T-cell (primary cell): ENCODE data around the gene ZNF627. TPM values are rescaled to one million over a fixed set of nuclear protein-coding genes. Genes with fewer than 3 reads are reported as not detected.

ENCODE experiments used
- ATAC-seq, 4 experiments: fragments of 200-7000 bp in 3 of 4; fragments of 150-1000 bp in 1 of 4; cut with Tn5 transposase; replicated peaks in 1 of 4; 1 replicate in 3 of 4; 2 replicates in 1 of 4; pipeline ENCODE4 v1.10.0; 2021; ENCODE audit warnings: moderate library complexity in 3 of 4, mild to moderate bottlenecking in 2 of 4, moderate number of reproducible peaks in 1 of 4
- CTCF ChIA-PET, 2 donors: fragments of 300-600 bp; sonication (Branson Sonifier 250); formaldehyde crosslinking; loops; one replicate each; lab custom pipeline; 2022; ENCODE audit warnings: antibody characterized with exemption in 2 of 2; lab: Charles Lee
- POLR2A ChIA-PET, 2 donors: fragments of 300-600 bp; sonication (Branson Sonifier 250); formaldehyde crosslinking; loops; one replicate each; lab custom pipeline; 2022; ENCODE audit warnings: antibody characterized with exemption in 2 of 2; lab: Charles Lee
- DNase-seq, 35 experiments: peaks; one replicate each; pipeline versions ENCODE4 v3.0.0 to v3.0.0-alpha.2; 2013 to 2023
- H3K27ac ChIP-seq: one replicate; pipeline ENCODE4 v1.5.1; 2013; ENCODE audit warnings: low read length
- H3K27me3 ChIP-seq, 2 experiments: replicated peaks in 1 of 2; 1 replicate in 1 of 2; 2 replicates in 1 of 2; pipeline versions ENCODE4 v1.6.1 to v1.7.0; 2013; ENCODE audit warnings: low read length in 1 of 2, mixed read lengths in 1 of 2; ENCODE audit not compliant: control insufficient read depth in 2 of 2, insufficient read depth in 2 of 2; ENCODE audit errors: extremely low read depth in 1 of 2
- H3K36me3 ChIP-seq, 2 donors: 1 replicate in 1 of 2; 2 replicates in 1 of 2; pipeline versions ENCODE4 v1.6.1 to v1.7.0; 2013; ENCODE audit warnings: low read length in 1 of 2; ENCODE audit not compliant: control insufficient read depth in 2 of 2, insufficient read depth in 1 of 2; ENCODE audit errors: extremely low read depth in 1 of 2
- H3K4me1 ChIP-seq, 2 experiments: 1 replicate in 1 of 2; 2 replicates in 1 of 2; pipeline versions ENCODE4 v1.6.1 to v1.7.0; 2013; ENCODE audit warnings: low read length in 2 of 2, mixed read lengths in 1 of 2; ENCODE audit not compliant: insufficient read depth in 2 of 2, control insufficient read depth in 1 of 2; ENCODE audit errors: extremely low read depth in 1 of 2
- H3K4me3 ChIP-seq, 2 donors: 1 replicate in 1 of 2; 2 replicates in 1 of 2; pipeline versions ENCODE4 v1.5.1 to v1.7.0; 2013; ENCODE audit warnings: mild to moderate bottlenecking in 2 of 2, low read length in 1 of 2, moderate library complexity in 1 of 2; ENCODE audit not compliant: control insufficient read depth in 1 of 2; ENCODE audit errors: extremely low read depth in 1 of 2
- H3K9me3 ChIP-seq: 2 replicates; pipeline ENCODE4 v1.7.0; 2013
- H3K27ac Mint-ChIP-seq, 2 donors: one replicate each; pipeline ENCODE4 v1.8.0; 2020 to 2021; ENCODE audit warnings: mild to moderate bottlenecking in 2 of 2, mixed read lengths in 2 of 2
- H3K27me3 Mint-ChIP-seq, 2 donors: one replicate each; pipeline ENCODE4 v1.8.0; 2021 to 2022; ENCODE audit warnings: mixed read lengths in 2 of 2
- H3K36me3 Mint-ChIP-seq: one replicate; pipeline ENCODE4 v1.8.0; 2021; ENCODE audit warnings: mixed read lengths
- H3K4me1 Mint-ChIP-seq, 3 donors: one replicate each; pipeline ENCODE4 v1.8.0; 2020 to 2022; ENCODE audit warnings: mixed read lengths in 3 of 3, mild to moderate bottlenecking in 1 of 3
- H3K4me3 Mint-ChIP-seq, 3 donors: one replicate each; pipeline ENCODE4 v1.8.0; 2020 to 2022; ENCODE audit warnings: mild to moderate bottlenecking in 3 of 3, mixed read lengths in 3 of 3, moderate library complexity in 3 of 3
- H3K9me3 Mint-ChIP-seq, 3 donors: one replicate each; pipeline ENCODE4 v1.8.0; 2020 to 2022; ENCODE audit warnings: mixed read lengths in 3 of 3
- WGBS: methylation state at CpG from one replicate; pipeline ENCODE4 v1.1.5; 2013; ENCODE audit warnings: missing lambda C conversion rate; ENCODE audit not compliant: insufficient coverage; 5-methylcytosine and 5-hydroxymethylcytosine counted together
- total RNA-seq, 35 experiments: library from RNA in 6 of 35; stranded (reverse) in 6 of 35; fragments of 120-200 nt in 1 of 35; gene quantifications; one replicate each; pipeline versions ENCODE4 v1.2.1 to v1.2.4 and lab custom pipeline; 2013 to 2026

Gene ZNF627
- total RNA-seq, 5 donors from 2014 or later (not counting 1 experiment from before 2014, with no cell fraction given) = 5.6 to 11.9 (median 10.6) TPM

DNA sequence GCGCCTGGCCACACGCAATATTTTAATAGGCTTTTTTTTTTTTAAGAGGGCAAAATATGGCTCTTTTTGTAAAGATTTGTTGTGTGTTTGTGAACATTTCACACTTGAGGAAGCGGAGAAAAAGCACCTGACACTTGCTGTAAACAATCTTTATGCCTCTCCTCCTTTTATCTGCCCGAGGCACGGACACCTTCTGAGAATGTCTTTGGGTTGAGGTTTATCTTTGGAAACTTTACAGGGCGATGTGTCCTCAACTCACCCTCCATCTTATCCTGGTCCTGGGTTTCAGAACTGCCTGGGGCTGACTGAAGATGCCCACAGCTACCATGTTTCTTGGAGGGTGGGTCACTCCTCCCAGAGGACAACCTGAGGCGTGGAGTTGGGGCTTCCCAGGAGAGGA is 44.0 kb downstream of the ZNF627 start:
- Histone ChIP-seq H3K27ac (no peak overlapping the region), H3K36me3 (no peaks in the 10 kb centered on the region), H3K4me3 (no peak overlapping the region), H3K27me3 (peaks cover 0 to 36% of the 10 kb centered on the region in 2 experiments), H3K4me1 (peaks cover 0 to 12% of the 10 kb centered on the region in 2 experiments), H3K9me3 (no peaks in the 10 kb centered on the region)
- Mint-ChIP-seq H3K36me3 (no peaks in the 10 kb centered on the region), H3K9me3 (peaks cover 0 to 2% (median 0%) of the 10 kb centered on the region in 3 donors), H3K27me3 (peaks cover 12 to 24% of the 10 kb centered on the region in 2 donors), H3K4me3 (no peak overlapping the region), H3K4me1 (peaks cover 0 to 3% (median 1%) of the 10 kb centered on the region in 3 donors), H3K27ac (no peak overlapping the region)
- no peak for ATAC-seq
- DNase-seq = no peak
- 92% methylated on average over 2 of the region's 7 CpGs for WGBS
- POLR2A ChIA-PET = interaction anchor here in 1 of 2 donors (0.6 kb wide), 1 partner anchor 27 kb away, joined by 3 read pairs; no protein-coding TSS in a partner anchor
- CTCF ChIA-PET = no interaction called here

DNA sequence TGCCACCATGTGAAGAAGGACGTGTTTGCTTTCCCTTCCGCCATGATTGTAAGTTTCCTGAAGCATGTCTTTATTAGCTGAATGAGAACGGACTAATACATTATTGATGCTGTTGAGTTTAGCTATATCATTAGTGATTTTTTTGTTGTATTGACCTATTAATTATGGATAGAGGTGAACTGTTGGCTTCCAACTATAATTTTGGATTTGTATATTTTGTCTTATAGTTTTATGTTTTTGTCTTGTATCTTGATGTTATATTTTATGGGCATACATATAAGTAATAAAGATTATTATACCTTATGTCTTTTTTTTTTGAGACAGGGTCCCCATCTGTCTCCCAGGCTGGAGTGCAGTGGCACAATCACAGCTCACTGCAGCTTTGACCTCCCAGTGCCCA is 45.6 kb downstream of the ZNF627 start:
- H3K27me3 Mint-ChIP-seq = peaks cover 12 to 24% of the 10 kb centered on the region in 2 donors
- CTCF ChIA-PET = interaction anchor here in 1 of 2 donors (0.5 to 0.6 kb wide), 3 partner anchors 93 to 1545 kb away, joined by 3 to 4 read pairs (median 3); no protein-coding TSS in a partner anchor

DNA sequence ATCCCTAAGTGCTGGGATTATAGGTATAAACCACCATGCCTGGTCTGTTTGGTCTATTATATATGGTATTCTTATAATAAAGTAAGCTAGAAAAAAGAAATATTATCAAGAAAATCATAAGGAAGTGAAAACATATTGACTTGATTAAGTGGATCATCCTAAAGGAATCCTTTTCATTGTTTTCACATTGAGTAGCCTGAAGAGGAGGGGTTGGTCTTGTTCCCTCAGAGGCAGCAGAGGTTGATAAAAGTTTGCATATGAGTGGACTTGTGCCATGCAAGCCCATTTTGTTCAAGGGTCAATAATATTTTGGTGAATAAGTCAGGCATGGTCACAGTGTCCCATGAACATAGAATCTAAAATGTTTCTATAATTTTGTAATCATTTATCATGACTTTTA is 52.7 kb downstream of the ZNF627 start:
- no peak overlapping the region for H3K27ac Mint-ChIP-seq

More for the DNA sequence above, 45.6 kb downstream of the ZNF627 start:
- no peak for ATAC-seq
- no peak overlapping the region for H3K4me3 Mint-ChIP-seq
- H3K27ac Mint-ChIP-seq = no peak overlapping the region
- peaks cover 0 to 12% of the 10 kb centered on the region in 2 experiments for H3K4me1 ChIP-seq
- H3K4me1 Mint-ChIP-seq = peaks cover 0 to 3% (median 1%) of the 10 kb centered on the region in 3 donors
- no peak for DNase-seq
- peaks cover 0 to 36% of the 10 kb centered on the region in 2 experiments for H3K27me3 ChIP-seq
- peaks cover 0 to 3% (median 0%) of the 10 kb centered on the region in 3 donors for H3K9me3 Mint-ChIP-seq
- H3K27ac ChIP-seq = no peak overlapping the region
- no peaks in the 10 kb centered on the region for H3K36me3 Mint-ChIP-seq
- no peaks in the 10 kb centered on the region for H3K36me3 ChIP-seq
- 100% methylated on average over 1 of the region's 3 CpGs for WGBS
- no peaks in the 10 kb centered on the region for H3K9me3 ChIP-seq
- H3K4me3 ChIP-seq = no peak overlapping the region
- POLR2A ChIA-PET = no interaction called here

DNA sequence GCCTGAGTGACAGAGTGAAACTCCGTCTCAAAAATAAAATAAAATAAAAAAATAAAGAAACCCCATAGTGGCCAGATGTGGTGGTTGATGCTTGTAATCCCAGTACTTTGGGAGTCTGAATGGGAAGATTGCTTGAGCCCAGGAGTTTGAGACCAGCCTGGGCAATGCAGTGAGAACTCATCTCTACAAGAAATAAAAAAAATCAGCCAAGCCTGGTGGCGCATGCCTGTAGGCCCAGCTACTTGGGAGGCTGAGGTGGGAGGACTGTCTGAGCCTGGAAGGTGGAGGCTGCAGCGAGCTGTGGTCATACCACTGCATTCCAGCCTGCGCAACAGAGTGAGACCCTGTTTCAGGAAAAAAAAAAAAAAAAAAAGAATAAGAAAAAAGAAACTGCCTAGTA is 53.8 kb downstream of the ZNF627 start:
- Histone ChIP-seq H3K27ac (no peak overlapping the region), H3K36me3 (no peaks in the 10 kb centered on the region), H3K4me1 (no peaks in the 10 kb centered on the region), H3K4me3 (no peak overlapping the region), H3K27me3 (peaks cover 0 to 3% of the 10 kb centered on the region in 2 experiments), H3K9me3 (peaks cover 9% of the 10 kb centered on the region)
- ATAC-seq = no peak
- Mint-ChIP-seq H3K9me3 (peaks cover 0 to 27% (median 26%) of the 10 kb centered on the region in 3 donors), H3K27me3 (peaks cover 0 to 1% of the 10 kb centered on the region in 2 donors), H3K36me3 (peaks cover 2% of the 10 kb centered on the region), H3K4me3 (no peak overlapping the region), H3K4me1 (no peaks in the 10 kb centered on the region), H3K27ac (no peak overlapping the region)
- DNase-seq = no peak
- no CpG with 5 or more reads among the region's 4 CpGs for WGBS
- POLR2A ChIA-PET = no interaction called here
- CTCF ChIA-PET = no interaction called here

More for the DNA sequence above, 52.7 kb downstream of the ZNF627 start:
- H3K27ac ChIP-seq = no peak overlapping the region
- POLR2A ChIA-PET = interaction anchor here in 1 of 2 donors (0.6 kb wide), 1 partner anchor 918 kb away, joined by 5 read pairs; no protein-coding TSS in a partner anchor
- no peaks in the 10 kb centered on the region for H3K36me3 ChIP-seq
- Mint-ChIP-seq H3K9me3 (peaks cover 0 to 27% (median 21%) of the 10 kb centered on the region in 3 donors), H3K4me3 (no peak overlapping the region), H3K4me1 (no peaks in the 10 kb centered on the region), H3K27me3 (peaks cover 0 to 2% of the 10 kb centered on the region in 2 donors), H3K36me3 (peaks cover 2% of the 10 kb centered on the region)
- no peaks in the 10 kb centered on the region for H3K4me1 ChIP-seq
- no peak for ATAC-seq
- CTCF ChIA-PET = no interaction called here
- peaks cover 9% of the 10 kb centered on the region for H3K9me3 ChIP-seq
- H3K4me3 ChIP-seq = no peak overlapping the region
- peaks cover 0 to 3% of the 10 kb centered on the region in 2 experiments for H3K27me3 ChIP-seq
- no peak for DNase-seq

DNA sequence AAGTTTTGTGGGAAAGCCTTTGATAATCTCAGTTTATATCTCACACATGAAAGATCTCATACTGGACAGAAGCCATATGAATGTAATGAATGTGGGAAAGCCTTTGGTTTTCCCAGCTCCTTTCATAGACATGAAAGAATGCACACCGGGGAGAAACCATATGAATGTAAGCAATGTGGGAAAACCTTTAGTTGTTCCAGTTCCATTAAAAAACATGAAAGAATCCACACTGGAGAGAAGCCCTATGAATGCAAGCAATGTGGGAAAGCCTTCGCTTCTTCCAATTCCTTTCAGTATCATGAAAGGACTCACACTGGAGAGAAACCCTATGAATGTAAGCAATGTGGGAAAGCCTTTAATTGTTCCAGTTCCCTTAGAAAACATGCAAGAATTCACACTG is 54.8 kb downstream of the ZNF627 start:
- Mint-ChIP-seq H3K27me3 (peaks cover 0 to 5% of the 10 kb centered on the region in 2 donors), H3K4me1 (no peaks in the 10 kb centered on the region), H3K9me3 (peaks cover 0 to 31% (median 26%) of the 10 kb centered on the region in 3 donors), H3K27ac (no peak overlapping the region), H3K36me3 (peaks cover 5% of the 10 kb centered on the region), H3K4me3 (no peak overlapping the region)
- ChIA-PET CTCF (no interaction called here), POLR2A (no interaction called here)
- WGBS = no CpG with 5 or more reads among the region's 2 CpGs
- Histone ChIP-seq H3K9me3 (peaks cover 9% of the 10 kb centered on the region), H3K36me3 (no peaks in the 10 kb centered on the region), H3K4me1 (no peaks in the 10 kb centered on the region), H3K27ac (no peak overlapping the region), H3K27me3 (peaks cover 0 to 3% of the 10 kb centered on the region in 2 experiments), H3K4me3 (no peak overlapping the region)
- ATAC-seq (no peak), DNase-seq (no peak)

DNA sequence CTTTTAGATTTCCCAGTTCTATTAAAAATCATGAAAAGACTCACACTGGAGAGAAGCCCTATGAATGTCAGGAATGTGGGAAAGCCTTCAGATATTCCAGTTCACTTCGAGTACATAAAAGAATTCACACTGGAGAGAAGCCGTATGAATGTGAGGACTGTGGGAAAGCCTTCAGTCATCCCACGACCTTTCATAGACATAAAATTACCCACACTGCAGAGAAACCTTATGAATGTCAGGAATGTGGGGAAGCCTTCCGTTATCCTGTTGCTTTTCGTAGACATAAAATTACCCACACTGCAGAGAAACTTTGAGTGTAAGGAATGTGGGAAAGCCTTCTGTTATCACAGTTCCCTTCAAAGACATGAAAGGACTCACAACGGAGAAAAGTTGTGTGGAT is 55.2 kb downstream of the ZNF627 start:
- DNase-seq (no peak), ATAC-seq (no peak)
- H3K4me1 Mint-ChIP-seq = no peaks in the 10 kb centered on the region
- Histone ChIP-seq H3K4me3 (no peak overlapping the region), H3K27ac (no peak overlapping the region), H3K36me3 (no peaks in the 10 kb centered on the region), H3K9me3 (peaks cover 9% of the 10 kb centered on the region), H3K4me1 (no peaks in the 10 kb centered on the region), H3K27me3 (peaks cover 0 to 3% of the 10 kb centered on the region in 2 experiments)
- POLR2A ChIA-PET = no interaction called here
- H3K27ac Mint-ChIP-seq = no peak overlapping the region
- peaks cover 5% of the 10 kb centered on the region for H3K36me3 Mint-ChIP-seq
- WGBS = no CpG with 5 or more reads among the region's 6 CpGs
- peaks cover 0 to 5% of the 10 kb centered on the region in 2 donors for H3K27me3 Mint-ChIP-seq
- CTCF ChIA-PET = no interaction called here
- peaks cover 0 to 31% (median 26%) of the 10 kb centered on the region in 3 donors for H3K9me3 Mint-ChIP-seq
- no peak overlapping the region for H3K4me3 Mint-ChIP-seq
